ENCODE results near the gene CAPNS1. TPM values are rescaled to one million over a fixed set of nuclear protein-coding genes. Genes with fewer than 3 reads are reported as not detected.

CAPNS1 gene
- total RNA-seq, 4 donors from 2014 or later = 60.2 to 95.5 (median 79.2) TPM

DNA sequence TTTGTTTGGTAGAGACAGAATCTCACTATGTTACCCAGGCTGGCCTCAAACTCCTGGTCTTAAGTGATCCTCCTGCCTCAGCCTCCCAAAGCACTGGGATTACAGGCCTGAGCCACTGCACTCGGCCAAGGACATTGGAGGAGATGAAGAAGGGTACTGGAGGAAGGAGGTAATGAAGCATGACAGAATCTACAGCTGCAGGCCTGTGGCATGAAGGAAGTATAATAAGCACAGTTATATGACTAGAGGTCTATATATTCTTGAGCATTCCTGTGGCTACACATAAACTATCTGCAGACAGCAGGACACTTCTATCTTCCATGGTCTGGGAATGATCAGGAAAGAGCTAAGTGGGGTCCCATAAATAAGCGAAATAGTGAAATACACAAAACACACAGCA lies 56.4 kb downstream of the CAPNS1 start:
- no peak for DNase-seq (ENCODE audit: low spot score in 2 of 2)
- no peaks in the 10 kb centered on the region for H3K4me1 ChIP-seq
- WGBS = 89% methylated on average over 2 of the region's 2 CpGs
- no peak overlapping the region for H3K27ac ChIP-seq
- H3K4me3 ChIP-seq = no peak overlapping the region
- H3K36me3 ChIP-seq = peaks cover 25% of the 10 kb centered on the region
- H3K9me3 ChIP-seq = no peaks in the 10 kb centered on the region
- TF ChIP-seq POLR2AphosphoS5 (IDR thresholded peaks at IDR 0.05) (no peak), POLR2A (IDR thresholded peaks at IDR 0.05) (no peak), CTCF (IDR thresholded peaks at IDR 0.05) (no peak), EP300 (IDR thresholded peaks at IDR 0.05) (no peak)
- no peaks in the 10 kb centered on the region for H3K27me3 ChIP-seq

- no peaks in the 10 kb centered on the region for H3K9me3 ChIP-seq
- peaks cover 16% of the 10 kb centered on the region for H3K36me3 ChIP-seq
- no peak overlapping the region for H3K27ac ChIP-seq
- DNase-seq (ENCODE audit: low spot score in 2 of 2) = no peak
- 90% methylated on average over 2 of the region's 2 CpGs for WGBS
- no peak for TF ChIP-seq CTCF (IDR thresholded peaks at IDR 0.05)
- no peak for TF ChIP-seq POLR2AphosphoS5 (IDR thresholded peaks at IDR 0.05)
- TF ChIP-seq POLR2A (IDR thresholded peaks at IDR 0.05) = no peak
- no peak for TF ChIP-seq EP300 (IDR thresholded peaks at IDR 0.05)
- no peaks in the 10 kb centered on the region for H3K27me3 ChIP-seq
- no peaks in the 10 kb centered on the region for H3K4me1 ChIP-seq
- no peak overlapping the region for H3K4me3 ChIP-seq
These were observed 58.3 kb downstream of the CAPNS1 start for GRCh38 chr19:36198119-36198518.

Other genes starting within 250 kb of the CAPNS1 start
- gene NFKBID, start 239.5 kb upstream of the CAPNS1 start, total RNA-seq = 10 to 100 TPM in 1 of 4 donors, 1 to 10 TPM in 3; 3.7 to 15.7 (median 6.9) TPM
- 1 to 10 TPM in 1 of 4 donors, not detected in 3; 8.3 TPM for gene HCST, start 237.5 kb upstream of the CAPNS1 start, total RNA-seq
- 10 to 100 TPM; 12.4 to 29.4 (median 15.6) TPM for gene TYROBP, start 231.8 kb upstream of the CAPNS1 start, total RNA-seq
- gene LRFN3, start 203.7 kb upstream of the CAPNS1 start, total RNA-seq = 10 to 100 TPM; 10.9 to 18.3 (median 12.8) TPM
- gene SDHAF1, start 144.9 kb upstream of the CAPNS1 start, total RNA-seq = 10 to 100 TPM; 21.6 to 29.6 (median 27.5) TPM
- 1 to 10 TPM in 3 of 4 donors, under 1 TPM in 1; 0.42 to 3.0 (median 1.8) TPM for gene SYNE4, start 131.3 kb upstream of the CAPNS1 start, total RNA-seq
- 10 to 100 TPM; 21.1 to 33.2 (median 24.9) TPM for gene ALKBH6, start 125.9 kb upstream of the CAPNS1 start, total RNA-seq
- 1 to 10 TPM; 2.2 to 3.0 (median 2.7) TPM for gene CLIP3, start 107.2 kb upstream of the CAPNS1 start, total RNA-seq
- 10 to 100 TPM in 3 of 4 donors, 1 to 10 TPM in 1; 5.7 to 20.4 (median 10.9) TPM for gene THAP8, start 85.8 kb upstream of the CAPNS1 start, total RNA-seq
- 1 to 10 TPM; 1.4 to 3.7 (median 1.8) TPM for gene WDR62, start 85.2 kb upstream of the CAPNS1 start, total RNA-seq
- gene OVOL3, start 28.9 kb upstream of the CAPNS1 start, total RNA-seq = not detected
- 10 to 100 TPM; 21.8 to 57.5 (median 31.3) TPM for gene POLR2I, start 25.2 kb upstream of the CAPNS1 start, total RNA-seq
- 100 to 1,000 TPM in 1 of 4 donors, 10 to 100 TPM in 3; 63.2 to 117 (median 90.5) TPM for gene TBCB, start 24.6 kb upstream of the CAPNS1 start, total RNA-seq
- 10 to 100 TPM in 2 of 4 donors, 1 to 10 TPM in 2; 5.6 to 17.1 (median 11.4) TPM for gene COX7A1, start 12.4 kb downstream of the CAPNS1 start, total RNA-seq
- gene ZNF565, start 74.6 kb downstream of the CAPNS1 start, total RNA-seq = 1 to 10 TPM; 3.6 to 9.8 (median 6.2) TPM
- 10 to 100 TPM; 60.2 to 70.4 (median 64.3) TPM for gene ZNF146, start 75.0 kb downstream of the CAPNS1 start, total RNA-seq
- 10 to 100 TPM in 1 of 4 donors, 1 to 10 TPM in 3; 1.5 to 10.5 (median 3.6) TPM for gene ZFP14, start 239.1 kb downstream of the CAPNS1 start, total RNA-seq

All from suprapubic skin (tissue), 4 donors.